ENCODE results near the gene ZNF398. TPM values are rescaled to one million over a fixed set of nuclear protein-coding genes. Genes with fewer than 3 reads are reported as not detected.

Gene ZNF398
- total and polyA plus RNA-seq, 11 donors: 2.1 to 14.4 (median 8.4) TPM

GRCh38 chr7:149125189-149125862 lies 21.9 kb upstream of the ZNF398 start:
- peak overlapping the region; percentile 35 to 99 (median 96) for H3K27ac ChIP-seq
- ATAC-seq (no peak), DNase-seq (no peak)
- H3K27me3 ChIP-seq: no peaks in the 10 kb centered on the region
- intact Hi-C loops (cut with DNase I): loop anchor here in 2 of 10 donors (5.0 kb wide), 1 partner anchor 33 kb away; the partner anchor contains the start of gene ZNF786 (in 2 of the 2)
- H3K4me3 ChIP-seq: peak overlapping the region; percentile 70 to 99 (median 84)
- peaks cover 0 to 21% (median 10%) of the 10 kb centered on the region in 12 donors for H3K4me1 ChIP-seq
- H3K9me3 ChIP-seq: peaks cover 0 to 4% (median under 1%) of the 10 kb centered on the region in 12 donors
- TF ChIP-seq POLR2A (IDR thresholded peaks at IDR 0.05) (no peak), CTCF (IDR thresholded peaks at IDR 0.05) (no peak)
- 5 to 7% (median 6%) methylated on average over 21 of the region's 21 CpGs for WGBS, 4 donors
- peaks cover 0 to 7% (median 3%) of the 10 kb centered on the region in 9 donors for H3K36me3 ChIP-seq

- Histone ChIP-seq H3K9me3 (peaks cover 0 to 11% (median 8%) of the 10 kb centered on the region in 12 donors), H3K4me3 (peak within 1 kb of the TSS; percentile 70 to 99 (median 84)), H3K4me1 (peaks cover 0 to 21% (median 10%) of the 10 kb centered on the region in 12 donors), H3K36me3 (peaks cover 0 to 14% (median 7%) of the 10 kb centered on the region in 9 donors), H3K27me3 (no peaks in the 10 kb centered on the region), H3K27ac (peak within 1 kb of the TSS; percentile 94 to 99 (median 96))
- 0 to 1% (median 0%) methylated on average over 59 to 72 of the region's 72 CpGs for WGBS, 4 donors
- peak; percentile 93 to 99 (median 95) for TF ChIP-seq CTCF (IDR thresholded peaks at IDR 0.05)
- TF ChIP-seq POLR2A (IDR thresholded peaks at IDR 0.05): peak in 1 of 2 donors; percentile 89
- DNase-seq (peak; percentile 93 to 96 (median 94)), ATAC-seq (peak; percentile 91 to 96 (median 94))
- intact Hi-C loops (cut with DNase I): loop anchor here in 5 of 10 donors (1.0 to 5.0 kb wide), 5 partner anchors 21 to 97 kb away; partner anchors contain the start of genes ZNF398 (in 4 of the 5), ZNF786 (in 2 of the 5) and PDIA4 (in 1 of the 5)
Measured at GRCh38 chr7:149125863-149126661, 21.2 kb upstream of the ZNF398 start, which contains the start of gene ZNF425. Gene ZNF425 (minus strand): TSS chr7:149126324. CDS start chr7:149126213, 111 bp downstream.

- peak overlapping the region; percentile 70 to 99 (median 84) for H3K4me3 ChIP-seq
- H3K27me3 ChIP-seq: no peaks in the 10 kb centered on the region
- peaks cover 0 to 21% (median 9%) of the 10 kb centered on the region in 9 donors for H3K36me3 ChIP-seq
- no peak for TF ChIP-seq POLR2A (IDR thresholded peaks at IDR 0.05)
- TF ChIP-seq CTCF (IDR thresholded peaks at IDR 0.05): no peak
- DNase-seq (peak; percentile 49 to 76 (median 64)), ATAC-seq (peak; percentile 14 to 77 (median 68))
- H3K9me3 ChIP-seq: peaks cover 0 to 17% (median 11%) of the 10 kb centered on the region in 12 donors
- intact Hi-C loops (cut with DNase I): loop anchor here in 5 of 10 donors (1.0 to 5.0 kb wide), 6 partner anchors 20 to 98 kb away; partner anchors contain the start of genes ZNF398 (in 4 of the 5), ZNF786 (in 2 of the 5) and PDIA4 (in 1 of the 5)
- H3K27ac ChIP-seq: peak overlapping the region; percentile 94 to 99 (median 96)
- 0 to 1% (median 1%) methylated on average over 28 to 48 of the region's 48 CpGs for WGBS, 4 donors
- H3K4me1 ChIP-seq: peaks cover 0 to 21% (median 10%) of the 10 kb centered on the region in 12 donors
Measured at GRCh38 chr7:149126662-149127266, 20.5 kb upstream of the ZNF398 start.
